Stimulated activated CD8-positive, alpha-beta memory T cell treated with anti-CD3 and anti-CD28 coated beads, Interleukin-12 subunit alpha, Interleukin-12 subunit beta, amount 100 ng/mL, for 24 hours (primary cell): ENCODE results near the gene IGSF3.
A peak's percentile ranks its signal among the peaks of the same experiment; 100 is the strongest.
"Not testable (repeated sequence)": the region's sequence is repeated elsewhere in the genome, so short reads cannot be mapped to it uniquely, and the experiment has no call there.

Experiments used
- DNase-seq: peaks from one replicate; pipeline ENCODE4 v3.0.0-alpha.2; 2020; ENCODE audit errors: extremely low read depth

IGSF3 gene

DNA sequence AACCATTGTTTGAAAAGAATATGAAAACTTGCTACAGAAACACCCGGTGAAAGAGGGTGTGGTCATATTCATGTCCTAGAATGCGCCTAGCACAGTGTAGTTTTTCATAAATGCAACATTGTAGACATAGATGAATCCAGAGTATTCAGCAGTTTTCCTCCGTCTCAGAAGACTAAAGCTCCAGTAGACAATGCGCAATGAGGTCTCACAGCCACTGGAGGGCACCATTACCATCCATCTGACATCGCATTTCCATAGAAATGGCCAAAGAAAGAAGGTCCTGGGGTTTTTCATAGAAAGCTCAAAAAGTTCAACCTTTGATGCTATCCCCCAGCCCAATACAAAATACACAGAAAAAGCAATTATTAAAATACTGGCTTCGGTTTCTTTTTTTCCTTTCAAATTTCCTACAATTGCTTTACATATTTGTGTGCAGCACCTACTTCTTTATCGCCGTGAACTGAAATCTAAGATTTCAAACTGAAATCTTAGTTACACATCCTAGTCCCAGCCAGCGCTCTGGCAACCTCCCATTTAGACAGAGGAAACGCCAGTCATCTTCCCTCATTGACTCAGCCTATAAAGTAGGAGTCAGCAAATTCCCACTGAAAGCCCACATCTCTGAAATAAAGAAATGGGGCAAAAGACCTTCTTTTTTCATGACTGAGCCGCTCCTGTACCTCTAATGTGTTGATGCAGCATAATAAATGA lies 92.8 kb downstream of the IGSF3 start:
- no peak for DNase-seq

- DNase-seq, result no peak
Measured at GRCh38 chr1:116573431-116574095, 94.0 kb downstream of the IGSF3 start.

GRCh38 chr1:116572771-116573430 lies 94.6 kb downstream of the IGSF3 start:
- DNase-seq, result no peak

DNA sequence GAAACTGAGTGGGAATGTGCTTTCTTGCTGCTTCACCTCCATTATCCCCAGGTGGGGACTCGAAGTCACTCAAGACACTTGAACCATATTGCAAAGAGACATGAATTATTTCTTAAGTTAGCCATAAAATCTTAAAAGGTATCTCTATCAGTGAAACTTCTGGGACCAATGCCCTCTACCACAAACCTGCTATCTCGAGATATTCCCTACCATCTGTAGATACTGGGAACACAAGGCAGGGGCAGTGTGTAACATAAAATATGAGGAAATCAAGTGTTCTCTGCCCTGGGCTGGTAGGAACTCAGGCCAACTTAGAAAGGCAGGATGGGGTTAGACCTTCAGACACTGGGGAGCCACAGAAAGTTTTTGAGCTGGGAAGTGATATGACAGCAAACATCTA lies 95.4 kb downstream of the IGSF3 start:
- DNase-seq, result no peak

- no peak for DNase-seq
Measured at GRCh38 chr1:116571215-116571919, 96.2 kb downstream of the IGSF3 start.

- DNase-seq, result peak; percentile 72
Measured at GRCh38 chr1:116570358-116571214, 96.9 kb downstream of the IGSF3 start, which contains the start of gene CD58. Gene CD58, minus strand, starts transcription at chr1:116571026. Its CDS starts 54 bp downstream, at chr1:116570972.

DNA sequence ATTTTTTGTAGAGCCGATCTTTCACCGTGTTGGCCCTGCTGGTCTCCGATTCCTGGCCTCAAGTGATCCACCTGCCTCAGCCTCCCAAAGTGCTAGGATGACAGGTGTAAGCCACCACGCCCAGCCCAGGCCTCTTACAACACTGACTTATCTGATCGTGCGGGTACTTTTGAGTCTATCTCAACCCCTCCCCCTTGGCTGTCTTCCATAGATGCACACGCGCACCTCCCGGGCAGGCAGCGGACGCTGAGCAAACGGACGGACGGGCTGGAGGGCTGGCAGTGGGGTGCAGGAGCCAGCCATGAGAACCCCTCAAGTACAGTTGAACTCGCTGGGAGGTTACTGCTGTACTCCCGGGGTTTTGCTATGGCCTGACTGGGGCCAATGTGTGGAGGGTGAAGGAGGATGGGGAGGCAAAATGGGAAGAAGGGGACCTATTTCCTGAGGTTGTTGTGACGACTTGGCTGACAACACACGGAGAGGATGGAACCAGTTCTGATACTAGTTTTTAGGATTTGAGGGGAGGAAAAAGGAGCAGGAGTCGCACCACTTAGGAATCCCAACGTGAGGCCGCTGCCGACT lies 97.7 kb downstream of the IGSF3 start:
- DNase-seq, result no peak

- no peak for DNase-seq
Measured at GRCh38 chr1:116569381-116569670, 98.2 kb downstream of the IGSF3 start.

DNA sequence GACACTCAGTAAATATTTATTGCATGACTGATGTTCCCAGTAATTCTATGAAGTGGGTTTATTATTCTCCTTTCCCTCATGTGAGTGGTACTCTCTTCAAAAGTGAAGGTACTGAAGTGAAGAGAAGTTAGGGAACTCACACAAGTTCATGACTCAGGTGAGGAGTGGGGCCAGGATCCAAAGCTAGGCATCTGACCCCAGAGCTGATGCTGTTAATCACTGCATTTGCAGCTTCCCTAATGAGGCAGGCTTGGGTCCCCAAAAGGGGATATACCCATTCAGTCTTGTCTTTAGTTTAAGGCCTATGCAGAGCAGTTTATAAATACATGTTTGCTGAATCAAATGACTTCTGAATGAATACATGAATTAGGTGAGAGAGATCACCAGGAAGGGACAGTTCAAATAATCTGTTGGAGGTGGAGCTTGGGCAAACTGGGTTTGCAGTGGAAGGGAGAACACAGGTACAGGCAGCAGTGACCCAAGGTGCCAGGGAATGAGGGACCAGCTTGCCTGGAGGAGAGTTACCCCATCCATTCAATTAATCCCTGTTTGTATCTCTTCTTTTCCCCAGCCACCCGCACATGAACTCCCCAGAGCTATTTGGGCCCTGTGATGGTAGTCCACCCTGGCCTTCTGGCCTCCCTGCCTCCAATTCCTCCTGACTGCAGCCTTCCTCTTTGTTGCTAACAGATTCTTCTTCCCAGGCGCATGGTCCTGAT lies 98.7 kb downstream of the IGSF3 start:
- no peak for DNase-seq

- no peak for DNase-seq
Measured at GRCh38 chr1:116567790-116568661, 99.5 kb downstream of the IGSF3 start.

DNA sequence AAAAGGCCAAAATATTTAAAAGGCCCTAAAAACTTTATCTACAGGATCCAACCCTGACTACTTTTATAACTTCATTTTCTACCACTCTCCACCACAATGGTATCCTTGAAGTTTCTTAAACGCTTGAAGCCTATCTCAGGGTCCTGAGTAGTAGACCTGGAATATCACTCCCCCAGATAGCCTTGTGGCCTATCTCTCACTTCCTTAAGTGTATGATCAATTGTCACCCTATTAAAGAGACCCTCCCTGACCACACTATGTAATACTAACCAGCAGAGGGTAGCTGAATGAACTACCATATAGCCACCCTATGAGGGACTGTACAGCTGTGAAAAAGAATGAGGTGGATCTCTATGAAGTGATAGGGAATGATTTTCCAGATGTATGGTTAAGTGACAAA lies 102.3 kb downstream of the IGSF3 start:
- no peak for DNase-seq

DNA sequence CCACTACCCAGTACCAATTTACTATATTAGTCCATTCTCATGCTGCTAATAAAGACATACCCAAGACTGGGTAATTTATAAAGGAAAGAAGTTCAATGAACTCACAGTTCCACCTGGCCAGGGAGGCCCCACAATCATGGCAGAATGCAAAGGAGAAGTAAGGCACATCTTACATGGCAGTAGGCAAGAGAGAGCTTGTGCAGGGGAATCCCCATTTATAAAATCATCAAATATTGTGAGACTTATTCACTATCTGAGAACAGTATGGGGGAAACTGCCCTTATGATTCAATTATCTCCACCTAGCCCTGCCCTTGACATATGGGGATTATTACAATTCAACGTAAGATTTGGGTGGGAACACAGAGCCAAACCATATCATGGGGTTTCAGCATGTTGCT lies 103.1 kb downstream of the IGSF3 start:
- DNase-seq, result no peak

- not testable (repeated sequence) for DNase-seq
Measured at GRCh38 chr1:116562465-116562864, 105.1 kb downstream of the IGSF3 start.

DNA sequence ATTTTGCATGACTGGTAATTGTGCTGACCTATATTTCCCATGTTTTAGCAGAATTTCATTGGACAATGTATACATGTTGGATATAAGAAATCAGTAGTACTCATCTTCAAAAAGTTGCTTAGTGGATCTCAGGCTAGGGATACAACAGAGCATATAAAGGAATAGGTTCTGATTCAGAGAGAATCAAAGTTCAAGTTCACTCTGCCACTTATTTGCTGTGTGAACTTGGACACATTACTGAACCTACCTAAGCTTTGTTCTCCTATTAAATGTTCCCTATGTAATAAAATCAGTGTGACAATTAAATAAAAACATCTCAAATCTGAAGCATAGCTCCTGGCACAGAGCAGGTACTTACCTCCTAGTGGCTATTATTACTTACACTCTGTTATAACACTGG lies 106.0 kb downstream of the IGSF3 start:
- DNase-seq, result no peak

DNA sequence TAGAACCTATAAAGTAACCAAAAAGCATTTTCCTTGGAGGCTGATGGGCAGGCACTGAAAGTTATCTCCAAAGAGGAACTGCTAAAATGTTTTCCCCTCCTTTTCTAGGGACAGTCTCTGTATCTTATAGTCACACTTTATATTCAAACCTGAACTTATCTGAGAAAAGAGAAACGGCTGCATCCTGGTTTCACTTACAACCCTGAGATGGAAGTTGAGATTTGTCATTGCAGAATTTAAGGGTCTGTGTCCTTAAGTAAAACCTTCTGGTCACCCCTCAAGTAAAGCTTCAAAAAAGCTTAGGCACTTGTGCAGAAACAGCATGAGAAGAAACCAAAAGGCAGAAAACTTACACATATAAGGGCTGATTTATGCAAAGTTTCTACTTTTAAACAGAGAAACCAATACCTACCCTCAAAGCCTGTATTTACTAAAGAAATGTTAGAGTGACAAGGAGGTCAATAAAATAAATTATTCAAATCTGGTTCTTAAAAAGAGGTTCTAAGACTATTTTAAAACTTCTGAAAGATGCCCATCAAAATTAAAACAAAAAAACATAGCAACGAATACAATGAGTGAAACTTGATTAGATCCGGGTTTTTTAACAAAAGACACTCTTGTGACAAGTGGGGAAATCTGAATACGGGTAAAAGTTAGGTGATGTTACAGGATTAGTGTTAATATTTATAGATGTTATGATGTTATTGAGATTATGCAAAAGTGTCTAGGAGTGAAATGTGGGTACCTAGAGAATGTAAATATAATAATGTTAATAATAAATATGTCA lies 106.6 kb downstream of the IGSF3 start:
- DNase-seq, result no peak

DNA sequence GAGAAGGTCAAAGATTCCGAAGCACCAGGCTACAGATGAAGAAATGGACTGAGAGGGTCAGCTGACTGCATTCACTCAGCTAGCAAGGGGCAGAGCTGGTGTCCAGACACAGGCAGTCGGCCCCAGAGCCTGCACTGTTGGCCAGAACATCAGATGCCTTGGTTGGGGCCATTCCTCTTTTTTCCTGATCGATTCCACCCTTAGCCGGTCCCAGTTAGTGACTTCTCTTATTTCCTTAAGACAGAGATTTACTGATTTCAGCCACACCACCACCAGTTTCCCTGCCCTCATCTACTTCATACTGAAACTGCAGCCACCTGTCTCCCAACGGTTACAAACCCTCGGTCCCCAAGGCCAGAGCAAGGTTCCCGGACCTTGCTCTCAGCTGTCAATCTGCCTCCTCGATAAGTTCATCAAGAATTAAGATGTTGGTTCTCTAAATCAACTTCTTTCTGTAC lies 108.2 kb downstream of the IGSF3 start:
- no peak for DNase-seq

DNA sequence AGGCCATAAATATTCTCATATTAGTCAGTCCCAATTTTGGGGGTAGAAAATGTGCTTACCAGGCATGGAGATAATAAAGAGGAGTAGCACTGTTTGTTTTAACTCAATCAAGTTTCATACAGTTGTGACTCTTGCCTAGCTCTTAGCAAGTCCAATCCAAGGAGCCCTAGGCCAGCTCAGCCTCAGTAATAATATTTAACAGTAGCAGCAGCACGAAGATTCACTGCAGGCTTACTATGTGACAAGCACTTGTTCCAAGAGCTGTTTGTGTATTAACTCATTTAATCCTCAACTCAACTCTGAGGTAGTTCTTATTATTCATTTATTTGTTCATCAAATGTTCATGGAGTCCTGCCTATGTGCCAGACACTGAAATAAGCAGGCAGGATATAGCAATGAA lies 109.0 kb downstream of the IGSF3 start:
- DNase-seq, result no peak

DNA sequence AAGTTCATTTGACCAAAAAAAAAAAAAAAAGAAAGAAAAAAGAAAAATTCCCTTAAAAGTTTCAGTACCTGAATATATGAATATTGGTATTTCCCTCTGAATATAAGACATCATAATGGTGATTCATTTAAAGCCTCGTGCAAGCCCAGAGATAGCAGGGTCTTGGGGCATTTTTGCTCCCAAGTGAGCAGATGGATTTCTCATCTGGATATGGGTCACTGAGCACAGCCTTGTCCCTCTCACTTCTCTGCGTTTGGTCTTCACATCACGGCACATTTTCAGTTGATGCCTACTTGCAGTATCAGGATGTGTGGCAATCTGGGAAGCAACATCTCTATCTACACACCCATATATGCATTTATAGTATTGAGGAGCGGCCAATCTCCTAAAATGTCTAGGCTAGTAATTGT lies 109.4 kb downstream of the IGSF3 start:
- no peak for DNase-seq
